ENCODE data around the gene COL1A2.

Gene COL1A2

DNA sequence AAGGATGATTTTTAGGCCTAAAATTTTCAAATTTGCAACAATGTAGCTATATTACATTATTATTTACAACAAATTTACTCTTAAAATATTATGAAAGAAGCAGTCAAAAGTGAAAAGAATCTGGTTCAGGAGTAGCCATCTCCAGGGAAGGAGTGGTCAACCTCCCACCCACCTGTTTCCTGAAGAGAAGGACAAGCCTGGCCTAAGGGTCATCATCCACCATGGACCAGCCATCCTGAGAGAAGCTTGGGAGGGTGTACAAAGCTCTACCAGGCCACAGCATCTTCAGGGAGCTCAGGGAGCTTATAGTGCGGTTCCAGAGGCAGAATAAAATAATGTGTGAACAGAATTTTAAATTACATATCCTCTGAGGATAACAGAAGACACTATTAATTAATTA lies 38.1 kb downstream of the COL1A2 start:
- no peak for DNase-seq (ENCODE audit: low read depth in 1 of 2, low spot score in 1 of 2)

DNA sequence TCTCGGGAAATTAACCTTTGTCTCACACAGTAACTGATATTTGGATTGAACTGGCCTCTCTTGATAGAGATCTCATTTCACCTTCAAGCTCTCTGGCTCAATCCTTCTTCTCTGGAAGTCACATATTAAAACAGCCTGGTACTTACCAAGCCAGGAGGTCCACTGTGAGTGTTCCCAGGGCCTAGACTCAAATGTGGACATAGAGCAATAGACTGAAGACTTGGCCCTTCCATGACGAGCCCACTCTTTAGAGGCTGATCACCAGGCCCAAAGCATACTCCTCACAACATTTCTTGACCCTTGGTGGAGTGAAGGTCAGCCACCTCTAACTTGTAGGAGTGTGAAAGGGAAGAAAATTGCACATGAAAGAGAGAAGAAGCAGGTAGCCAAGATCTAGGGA lies 38.5 kb downstream of the COL1A2 start:
- no peak for DNase-seq (ENCODE audit: low read depth in 1 of 2, low spot score in 1 of 2)

DNA sequence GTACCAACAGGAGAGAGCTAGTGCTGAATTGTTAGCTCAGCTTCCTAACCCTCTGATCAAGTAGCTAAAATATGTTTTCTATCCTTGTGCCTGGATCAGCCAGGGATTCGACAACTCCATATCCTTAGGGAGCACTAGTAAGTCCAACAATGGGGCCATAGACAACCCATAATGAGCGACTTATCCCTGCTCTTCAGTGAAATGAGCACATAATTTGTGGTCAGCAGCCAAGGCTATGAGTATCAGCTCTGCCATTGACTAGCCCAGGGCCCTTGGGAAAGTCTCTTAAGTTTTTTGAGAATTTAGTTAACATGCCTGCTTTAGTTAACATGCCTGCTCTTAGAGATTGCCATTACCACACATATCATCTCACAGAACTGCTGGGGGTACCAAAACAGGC lies 39.3 kb downstream of the COL1A2 start:
- no peak for DNase-seq (ENCODE audit: low read depth in 1 of 2, low spot score in 1 of 2)

DNA sequence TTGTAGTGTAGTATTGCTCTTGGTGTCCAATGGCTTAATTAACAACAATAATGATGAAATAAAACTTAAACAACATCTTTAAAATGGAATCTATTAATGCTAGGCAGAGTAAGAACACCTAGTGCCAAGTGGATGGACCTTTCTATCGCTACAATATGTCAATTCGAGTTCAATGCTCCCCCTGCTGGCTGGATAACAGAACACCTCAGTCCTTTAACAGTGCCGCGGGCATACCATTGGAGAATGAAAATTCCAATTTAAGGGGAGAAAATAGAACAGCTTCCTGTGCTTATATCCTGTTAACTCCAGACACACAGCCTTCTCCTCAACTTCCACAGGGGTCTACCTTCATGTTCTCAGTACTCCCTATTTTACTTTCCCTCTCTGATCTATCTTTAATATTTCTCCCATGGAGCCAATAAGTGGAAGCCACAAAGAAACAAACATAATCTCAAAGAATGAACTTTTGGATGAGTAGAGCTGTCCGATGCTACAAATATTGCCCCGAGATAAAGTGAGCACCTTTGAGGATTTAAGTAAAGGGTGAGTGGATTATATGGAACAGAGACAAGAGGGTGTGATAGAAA lies 41.4 kb downstream of the COL1A2 start:
- peak; percentile 5 to 53 for DNase-seq (ENCODE audit: low read depth in 1 of 2, low spot score in 1 of 2)

DNA sequence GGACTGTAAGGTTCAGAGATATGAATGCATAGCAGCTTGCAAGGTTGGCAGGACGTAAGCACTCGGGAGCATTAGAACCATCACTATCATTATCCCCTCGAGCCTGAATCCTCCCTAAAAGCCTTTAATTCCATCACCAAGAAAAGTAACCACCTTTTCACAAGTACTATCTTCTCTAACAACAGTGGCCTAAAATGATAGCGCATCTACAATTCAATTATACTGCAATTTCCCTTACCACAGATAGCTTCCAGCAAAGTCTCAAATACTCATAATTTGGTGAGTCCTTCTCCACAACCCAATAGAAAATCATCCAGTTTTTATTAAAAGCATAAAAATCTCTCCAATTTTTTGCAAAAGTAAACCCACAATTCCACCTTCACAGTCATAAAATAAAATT lies 42.0 kb downstream of the COL1A2 start:
- no peak for DNase-seq (ENCODE audit: low read depth in 1 of 2, low spot score in 1 of 2)

DNA sequence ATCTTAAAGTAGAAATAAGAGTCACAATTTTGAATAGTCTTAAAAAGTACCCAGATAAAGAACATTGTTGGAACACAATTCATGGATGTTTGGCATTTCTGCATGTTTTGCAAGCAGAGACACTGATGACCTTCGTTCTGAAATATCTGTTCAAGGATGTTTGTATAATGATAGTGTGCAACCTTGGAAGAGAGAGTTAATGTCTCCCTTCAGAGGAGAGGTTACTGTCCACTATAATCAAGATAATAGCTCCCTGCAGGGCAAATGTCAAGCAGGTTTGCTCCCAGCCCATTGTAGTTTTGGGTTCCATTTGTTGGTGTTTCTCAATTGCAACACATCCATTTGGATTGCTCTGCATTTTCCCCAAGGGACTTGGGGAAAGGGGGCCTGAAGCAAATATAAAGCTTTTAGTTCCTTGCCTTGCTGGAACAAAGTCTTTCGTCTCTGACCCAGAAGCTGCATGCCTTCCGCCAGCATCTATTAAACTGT lies 45.2 kb downstream of the COL1A2 start:
- DNase-seq (ENCODE audit: low read depth in 1 of 2, low spot score in 1 of 2): no peak

DNA sequence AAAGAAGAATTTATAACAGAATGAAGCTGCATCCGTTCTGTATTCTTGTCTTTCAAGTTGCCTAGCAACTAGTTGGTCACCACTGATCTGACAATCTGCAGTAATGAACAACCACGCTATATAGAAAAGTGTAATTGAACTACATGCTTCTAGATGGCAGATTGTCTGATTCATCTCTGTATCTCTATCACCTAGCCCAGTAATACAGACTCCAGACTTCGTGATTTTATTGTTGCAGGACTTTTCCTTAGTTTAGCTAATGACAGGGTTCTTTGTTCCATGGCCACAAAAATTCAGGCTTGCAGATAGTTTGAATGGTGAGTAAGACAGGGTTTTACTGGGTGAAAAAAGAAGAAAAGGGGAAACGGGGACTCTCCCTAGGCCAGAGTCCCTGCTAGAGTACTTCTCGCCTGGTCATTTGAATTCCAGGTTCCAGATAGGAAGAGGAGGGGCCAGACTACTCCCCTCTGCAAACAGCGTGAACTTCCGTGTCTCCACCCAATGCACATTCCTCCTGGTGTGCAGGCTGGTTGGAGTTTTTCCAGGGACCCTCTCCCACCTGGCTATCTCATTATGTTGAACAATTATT lies 45.9 kb downstream of the COL1A2 start:
- no peak for DNase-seq (ENCODE audit: low read depth in 1 of 2, low spot score in 1 of 2)

DNA sequence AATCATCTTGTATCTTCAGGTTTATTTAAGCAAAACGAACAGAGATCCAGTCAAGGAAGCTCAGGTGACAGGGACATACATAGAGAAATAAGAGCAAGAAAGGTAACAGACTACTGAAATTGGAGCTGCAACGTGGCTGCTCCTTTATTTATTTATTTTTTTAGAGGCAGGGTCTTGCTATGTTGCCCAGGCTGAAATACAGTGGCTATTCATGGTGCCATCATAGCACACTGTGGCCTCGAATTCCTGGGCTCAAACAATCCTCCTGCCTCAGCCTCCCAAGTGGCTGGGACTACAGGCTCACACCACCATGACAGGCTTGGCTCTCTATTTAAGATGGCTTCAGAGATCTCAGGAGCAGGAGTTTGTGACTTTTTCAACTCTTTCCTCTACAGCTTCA lies 46.4 kb downstream of the COL1A2 start:
- no peak for DNase-seq (ENCODE audit: low read depth in 1 of 2, low spot score in 1 of 2)

DNA sequence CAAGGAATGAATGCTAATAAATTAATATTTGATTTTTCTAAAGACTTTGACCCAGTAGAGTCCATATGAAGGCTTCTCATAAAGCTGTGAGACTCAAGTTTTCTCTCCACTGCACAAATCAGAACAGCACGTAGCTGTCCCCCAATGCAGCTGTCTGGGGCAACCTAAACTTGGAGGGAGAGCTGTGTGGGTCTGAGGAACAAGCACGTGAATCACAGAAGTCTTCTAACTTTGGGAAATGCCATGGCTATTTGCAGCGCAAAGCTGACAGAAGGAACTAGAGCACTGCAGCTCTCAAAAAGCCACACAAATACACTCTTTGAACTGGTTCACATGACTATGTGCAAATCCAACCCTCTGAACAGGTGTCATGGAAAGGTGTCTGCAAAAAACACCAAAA lies 47.9 kb downstream of the COL1A2 start:
- DNase-seq (ENCODE audit: low read depth in 1 of 2, low spot score in 1 of 2): no peak

DNA sequence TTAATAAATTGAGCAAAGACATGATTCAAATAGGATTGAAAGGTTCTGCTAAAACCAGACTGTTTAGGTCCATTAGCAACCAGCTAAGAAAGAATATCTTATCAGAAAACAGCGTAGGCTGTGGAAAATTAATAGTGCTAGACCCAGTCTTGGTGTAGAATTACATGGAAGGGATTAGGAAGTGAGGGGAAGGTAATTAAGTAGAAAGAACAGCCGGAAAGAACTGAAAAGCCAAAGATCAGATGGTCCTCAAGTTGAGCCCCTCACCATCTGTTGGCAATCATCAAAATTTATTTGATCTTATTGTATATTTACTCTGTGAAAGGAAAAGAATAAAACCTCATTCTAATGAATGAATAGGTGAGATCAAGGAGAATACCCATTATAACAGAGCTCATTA lies 50.1 kb downstream of the COL1A2 start:
- no peak for DNase-seq (ENCODE audit: low read depth in 1 of 2, low spot score in 1 of 2)

DNA sequence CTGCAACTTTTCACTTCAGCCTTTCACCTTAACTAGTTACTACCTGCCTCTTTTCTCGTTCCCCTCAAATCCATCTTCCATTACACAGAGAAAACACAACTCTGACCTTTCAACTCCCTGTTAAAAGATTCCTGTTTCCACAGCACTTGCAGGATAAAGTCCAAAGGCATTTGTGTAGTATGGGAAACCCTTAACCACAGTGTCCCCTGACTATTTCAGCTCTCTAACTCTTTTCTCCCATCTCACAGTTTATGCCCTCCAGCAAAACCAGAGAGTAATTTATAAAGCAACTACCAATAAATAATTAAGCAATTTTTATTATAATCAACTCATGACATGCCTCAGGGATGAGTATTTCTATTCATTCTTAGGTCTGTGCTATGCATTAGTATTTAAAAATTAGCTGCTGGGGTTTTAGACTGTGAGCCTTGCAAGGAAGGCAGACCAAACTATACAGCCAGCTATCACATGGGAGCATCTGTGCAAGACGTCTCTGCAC lies 51.0 kb downstream of the COL1A2 start:
- DNase-seq (ENCODE audit: low read depth in 1 of 2, low spot score in 1 of 2): no peak

DNA sequence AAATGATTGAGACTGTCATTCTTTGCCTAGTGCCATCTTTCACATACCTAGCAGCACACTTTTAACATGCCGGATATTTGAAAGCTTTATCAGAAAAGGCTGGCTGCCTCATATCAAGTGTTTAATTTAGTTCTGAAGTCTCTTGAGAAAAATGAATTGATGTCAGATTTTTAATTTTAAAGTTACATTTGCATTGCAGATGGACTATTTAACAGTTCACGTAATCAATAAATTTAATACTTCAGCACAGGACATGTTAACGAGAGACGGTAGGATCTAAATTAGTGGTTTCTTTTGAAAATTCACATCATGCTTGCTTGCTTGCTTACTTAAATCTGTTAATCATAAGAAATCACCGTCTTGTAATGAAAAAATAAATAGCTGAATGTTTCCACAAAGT lies 51.6 kb downstream of the COL1A2 start:
- DNase-seq (ENCODE audit: low read depth in 1 of 2, low spot score in 1 of 2): no peak

DNA sequence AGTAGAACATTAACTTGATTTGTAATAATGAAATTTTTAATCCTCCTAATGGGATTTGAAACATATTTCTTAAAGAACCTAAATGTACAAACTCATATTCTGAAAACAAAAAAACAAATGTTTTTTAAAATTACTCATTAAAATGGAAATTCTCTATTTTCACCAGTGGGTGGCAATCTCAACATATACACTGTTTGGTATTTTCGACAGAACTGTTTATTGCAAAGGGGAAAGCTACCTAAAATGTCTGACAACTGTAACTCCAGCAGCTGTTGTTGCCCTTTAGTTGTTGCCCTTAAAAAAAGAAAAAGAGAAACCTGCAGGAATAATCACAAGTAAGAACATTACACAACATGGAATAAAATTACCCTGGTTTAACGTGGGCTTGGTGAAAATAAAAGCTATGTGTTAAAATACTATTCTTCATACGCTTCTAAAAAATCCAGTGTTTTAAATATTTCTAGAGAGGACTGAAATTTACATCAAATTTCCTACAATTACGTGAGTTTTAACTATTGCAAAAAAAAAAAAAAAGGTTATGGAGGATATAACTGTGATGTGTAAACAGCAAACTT lies 54.5 kb downstream of the COL1A2 start:
- DNase-seq (ENCODE audit: low read depth in 1 of 2, low spot score in 1 of 2): no peak

DNA sequence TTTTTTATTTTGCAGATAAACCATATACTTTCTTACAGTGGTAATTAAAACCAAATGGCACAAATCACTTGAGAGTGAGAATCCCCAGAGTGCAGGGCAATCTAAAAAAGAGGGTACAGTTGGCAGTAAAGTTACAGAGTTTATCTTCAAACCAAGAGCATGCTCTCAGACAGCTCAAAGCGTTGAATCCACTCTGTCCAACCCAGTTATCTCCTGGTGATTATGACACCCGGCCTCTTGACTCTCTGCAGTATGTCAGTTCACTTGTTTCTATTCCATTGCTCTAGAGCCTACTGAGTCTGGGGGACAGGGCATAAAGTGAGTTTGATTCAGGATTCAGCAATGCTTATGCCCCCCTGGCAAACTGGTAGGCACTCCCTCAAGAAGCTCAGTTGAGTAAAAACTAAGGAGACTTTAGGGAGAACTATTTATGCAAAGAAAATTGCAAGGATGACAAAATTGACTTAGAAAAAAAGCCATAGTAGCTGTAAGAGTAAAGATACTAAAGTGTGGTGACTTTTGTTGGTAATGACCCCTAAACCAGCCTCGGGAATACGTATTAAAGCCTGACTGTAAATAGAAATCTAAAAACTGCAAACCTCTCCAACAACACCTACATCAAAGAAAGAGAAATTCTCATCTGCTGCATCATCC lies 55.5 kb downstream of the COL1A2 start:
- DNase-seq (ENCODE audit: low read depth in 1 of 2, low spot score in 1 of 2): no peak

DNA sequence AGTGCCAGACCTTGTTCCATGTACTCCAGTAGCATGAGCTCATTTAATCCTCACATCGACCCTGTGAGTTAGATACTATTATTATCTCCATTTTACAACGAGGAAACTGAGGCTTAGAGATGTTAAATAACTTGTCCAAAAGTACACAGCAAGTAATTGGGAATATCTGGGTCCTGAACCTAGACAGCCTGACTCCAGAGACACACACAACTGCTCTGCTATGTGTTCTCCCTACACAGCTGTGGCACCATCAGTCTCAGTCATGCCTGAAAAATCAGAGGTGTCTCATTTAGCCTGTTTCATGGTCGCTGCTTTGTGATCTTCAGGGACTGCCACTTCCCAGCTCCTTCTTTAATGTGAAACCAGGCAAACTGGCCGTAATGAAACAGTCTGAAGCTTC lies 56.5 kb downstream of the COL1A2 start:
- no peak for DNase-seq (ENCODE audit: low read depth in 1 of 2, low spot score in 1 of 2)

DNA sequence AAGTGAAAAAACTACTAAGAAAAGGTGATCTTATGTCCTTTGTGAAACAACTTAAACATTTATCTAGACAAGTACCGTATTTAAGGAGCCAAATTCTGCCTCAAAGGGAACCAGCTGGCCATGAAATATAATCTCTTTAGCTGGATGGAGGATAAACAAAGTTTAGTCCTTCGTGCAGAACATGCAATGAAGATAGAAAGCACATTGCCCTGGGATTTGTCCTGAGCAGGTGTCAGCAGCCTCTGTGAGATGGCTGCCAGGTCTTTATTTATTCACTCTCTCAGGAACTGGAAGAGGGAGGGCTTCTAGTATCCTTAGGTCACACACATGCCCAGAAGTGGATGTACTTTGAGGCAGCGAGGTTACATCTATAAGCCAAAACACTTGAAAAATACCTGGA lies 57.5 kb downstream of the COL1A2 start:
- DNase-seq (ENCODE audit: low read depth in 1 of 2, low spot score in 1 of 2): no peak

DNA sequence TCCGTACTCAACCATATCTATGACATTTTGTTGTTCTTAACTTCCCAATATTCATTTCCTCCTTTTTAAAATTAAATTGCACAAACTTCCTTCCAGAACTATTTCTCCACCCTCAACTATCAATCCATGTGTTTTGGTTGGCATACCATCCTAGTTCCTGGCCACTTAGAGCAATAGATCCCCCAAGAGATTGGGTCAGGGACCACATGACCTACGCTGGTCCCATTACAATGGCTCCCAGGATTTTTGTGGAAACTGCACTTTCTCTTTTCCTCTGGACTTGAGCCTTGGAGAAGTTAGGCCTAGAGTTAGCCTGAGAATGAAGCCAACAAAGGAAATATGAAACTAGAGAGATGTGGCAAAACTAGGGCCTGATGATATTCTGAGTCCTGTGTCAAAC lies 59.2 kb downstream of the COL1A2 start:
- DNase-seq (ENCODE audit: low read depth in 1 of 2, low spot score in 1 of 2): no peak

DNA sequence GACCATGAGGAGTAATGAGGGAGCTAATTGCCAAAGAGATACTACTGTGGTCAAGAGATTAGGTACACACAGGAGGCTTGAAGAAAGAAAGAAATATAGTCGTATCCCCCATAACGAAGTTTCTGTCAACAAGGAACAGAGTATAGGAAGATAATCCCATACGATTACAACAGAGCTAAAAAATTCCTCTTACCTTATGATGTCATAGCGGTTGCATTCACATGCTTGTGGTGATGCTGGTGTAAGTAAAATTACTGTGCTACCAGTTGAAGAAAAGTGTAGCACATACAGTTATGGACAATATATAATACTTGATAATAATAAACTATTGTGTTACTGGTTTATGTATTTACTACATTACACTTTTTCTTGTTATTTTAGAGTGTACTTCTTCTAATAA lies 63.3 kb downstream of the COL1A2 start:
- DNase-seq (ENCODE audit: low read depth in 1 of 2, low spot score in 1 of 2): no peak

DNA sequence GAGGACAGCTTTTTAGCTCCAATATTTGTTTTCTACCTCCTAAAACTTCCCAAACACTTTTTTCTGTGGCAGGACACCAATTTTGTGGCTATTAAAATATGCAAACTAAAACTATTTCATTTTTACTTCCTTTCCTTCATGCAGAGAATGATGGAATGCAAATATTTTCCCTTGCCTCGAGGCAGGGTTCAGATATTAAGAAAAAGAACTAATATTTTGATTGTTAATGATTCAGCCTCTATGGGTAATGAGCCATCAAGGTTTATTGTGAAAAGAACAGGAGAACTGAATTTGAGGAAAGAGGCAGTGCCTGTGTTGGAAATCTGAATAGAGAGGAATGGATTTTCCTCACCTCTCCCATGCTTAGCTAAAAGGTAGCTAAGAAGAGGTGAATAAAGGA lies 71.8 kb downstream of the COL1A2 start:
- no peak for DNase-seq (ENCODE audit: low read depth in 1 of 2, low spot score in 1 of 2)

DNA sequence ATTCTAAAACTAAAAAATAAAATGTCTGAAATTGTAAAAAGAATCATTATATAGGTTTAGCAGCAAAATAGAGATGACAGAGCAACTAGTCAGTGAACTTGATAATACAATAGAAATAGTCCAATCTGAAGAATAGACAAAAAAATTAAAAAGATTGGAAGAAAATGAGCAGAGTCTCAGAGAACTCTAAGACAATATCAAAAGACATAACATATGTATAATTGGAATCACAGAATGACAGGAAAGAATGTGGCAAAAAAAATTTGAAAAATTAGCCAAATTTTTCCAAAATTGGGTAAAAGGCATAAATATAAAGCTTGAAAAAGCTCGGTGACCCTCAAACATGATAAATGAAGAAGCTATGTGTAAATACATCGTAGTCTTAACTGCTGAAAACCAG lies 76.9 kb downstream of the COL1A2 start:
- no peak for DNase-seq (ENCODE audit: low read depth in 1 of 2, low spot score in 1 of 2)

DNA sequence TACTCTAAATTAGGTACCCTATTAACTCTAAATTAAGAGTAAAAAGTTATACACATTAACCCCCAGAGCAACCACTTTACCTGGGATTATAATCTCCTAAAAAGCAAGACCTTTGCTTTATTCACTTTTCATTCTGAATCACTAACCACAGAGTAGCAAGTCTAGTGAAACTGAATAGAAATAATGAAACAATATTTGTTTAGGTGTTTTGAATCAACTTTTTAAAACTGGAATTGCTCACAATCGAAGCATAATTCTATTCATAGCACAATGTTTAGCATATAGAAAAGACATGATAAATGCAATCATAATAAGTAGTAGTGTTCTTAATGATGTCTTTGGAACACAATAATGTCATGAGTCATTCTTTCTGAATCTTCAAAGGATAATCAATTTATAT lies 77.9 kb downstream of the COL1A2 start:
- no peak for DNase-seq (ENCODE audit: low read depth in 1 of 2, low spot score in 1 of 2)

DNA sequence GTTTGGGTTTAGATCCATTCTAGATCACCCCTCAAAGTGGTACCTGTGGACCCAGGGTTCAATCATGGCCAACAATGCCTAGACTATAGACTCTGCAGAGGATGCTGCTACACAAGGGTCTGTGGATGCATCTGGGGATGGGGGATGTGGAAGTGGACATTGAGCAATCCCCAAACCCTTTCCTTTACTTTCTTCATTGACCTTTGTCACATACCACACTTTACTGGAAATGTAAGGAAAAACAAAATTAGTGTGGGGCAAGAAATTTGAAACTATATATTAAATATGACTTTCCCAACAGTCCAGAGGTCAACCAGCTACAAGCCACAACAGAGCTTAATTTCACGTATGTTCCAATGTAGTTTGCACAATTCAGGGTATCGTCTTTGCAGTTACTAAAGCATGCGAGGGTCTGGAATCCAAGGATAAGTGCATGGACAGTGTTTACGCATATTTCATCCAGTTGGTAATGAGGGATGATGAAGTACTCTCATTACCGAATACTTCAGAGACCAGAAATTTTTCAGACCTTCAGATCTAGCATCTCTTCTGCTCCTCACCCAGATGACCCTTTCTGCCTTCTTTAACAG lies 81.7 kb downstream of the COL1A2 start:
- no peak for DNase-seq (ENCODE audit: low read depth in 1 of 2, low spot score in 1 of 2)
